Embryonic facial prominence (tissue), 1 donor: ENCODE data around the gene ARHGEF17.

Source experiments
- DNase-seq: peaks from one replicate; pipeline ENCODE4 v3.0.0-alpha.2; 2016; ENCODE audit errors: extremely low spot score

ARHGEF17 gene

DNA sequence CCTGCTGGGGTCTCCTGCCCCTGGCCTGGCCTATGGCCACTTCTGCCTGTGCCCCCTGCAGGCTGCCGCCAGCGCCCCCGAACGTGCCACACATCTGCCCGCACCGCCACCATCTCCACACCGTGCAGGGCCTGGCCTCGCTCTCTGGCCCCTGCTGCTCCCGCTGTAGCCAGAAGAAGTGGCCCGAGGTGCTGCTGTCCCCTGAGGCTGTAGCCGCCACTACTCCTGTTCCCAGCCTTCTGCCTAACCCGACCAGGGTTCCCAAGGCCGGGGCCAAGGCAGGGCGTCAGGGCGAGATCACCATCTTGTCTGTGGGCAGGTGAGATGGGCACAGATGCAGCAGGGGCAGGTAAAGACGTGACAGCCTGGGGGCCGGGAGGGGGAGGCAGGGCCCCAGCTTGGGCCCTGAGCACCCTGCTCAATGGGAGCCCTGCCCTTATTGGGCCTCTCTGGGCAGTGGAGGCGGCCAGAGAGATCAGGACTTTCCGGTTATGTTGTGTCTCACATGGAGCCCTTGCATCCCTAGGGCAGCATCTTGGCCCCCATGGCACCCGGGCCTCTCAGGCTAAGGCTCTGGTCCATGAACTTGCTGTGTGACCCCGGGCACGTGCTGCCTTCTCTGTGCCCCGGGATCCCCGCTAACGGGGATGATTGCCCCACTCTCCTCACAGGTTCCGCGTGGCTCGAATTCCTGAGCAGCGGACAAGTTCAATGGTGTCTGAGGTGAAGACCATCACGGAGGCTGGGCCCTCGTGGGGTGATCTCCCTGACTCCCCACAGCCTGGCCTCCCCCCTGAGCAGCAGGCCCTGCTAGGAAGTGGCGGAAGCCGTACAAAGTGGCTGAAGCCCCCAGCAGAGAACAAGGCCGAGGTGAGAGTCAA is 86.6 kb downstream of the ARHGEF17 start:
- no peak for DNase-seq

DNA sequence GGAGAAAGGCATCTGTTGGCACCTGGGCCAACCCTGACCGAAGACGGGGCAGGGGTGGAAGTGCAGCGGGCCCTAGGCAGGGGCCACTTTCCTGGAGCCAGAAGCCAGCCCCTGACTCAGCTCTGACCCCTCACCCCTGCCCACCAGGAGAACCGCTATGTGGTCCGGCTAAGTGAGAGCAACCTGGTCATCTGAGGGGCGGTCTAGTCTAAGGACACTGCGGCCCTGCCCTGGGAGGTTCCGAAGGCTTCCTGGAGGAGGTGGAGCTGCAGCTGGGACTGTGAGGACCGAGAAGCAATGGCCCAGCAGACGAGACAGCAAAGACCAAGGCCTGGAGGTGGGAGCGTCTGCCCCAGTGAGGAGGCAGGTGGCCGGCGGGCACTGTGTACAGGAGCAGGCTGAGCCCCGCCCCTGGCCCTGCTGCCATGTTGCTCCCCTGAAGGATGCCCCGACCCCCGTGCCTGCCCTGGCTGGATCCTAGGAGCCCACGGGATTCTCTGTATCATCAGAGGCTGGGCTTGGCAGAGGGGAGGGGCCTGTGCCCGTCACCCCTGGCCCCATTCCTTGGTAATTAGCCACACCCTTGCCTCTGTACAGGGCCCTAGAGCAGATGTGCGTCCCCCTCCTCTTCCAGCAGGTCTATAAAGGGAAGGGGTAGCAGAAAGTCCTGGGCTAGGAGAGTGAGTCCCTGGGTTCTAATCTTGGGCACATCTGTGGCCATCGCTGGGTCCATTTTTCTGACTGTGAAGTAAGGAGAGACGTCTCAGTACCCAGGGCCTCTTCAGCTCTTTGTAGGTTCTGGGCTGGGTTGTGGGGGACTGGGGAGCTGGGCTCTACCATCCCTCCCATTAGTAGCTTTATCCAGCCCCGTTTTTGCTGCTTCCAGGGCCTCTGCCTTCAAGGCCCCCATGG is 87.5 kb downstream of the ARHGEF17 start:
- DNase-seq = no peak

DNA sequence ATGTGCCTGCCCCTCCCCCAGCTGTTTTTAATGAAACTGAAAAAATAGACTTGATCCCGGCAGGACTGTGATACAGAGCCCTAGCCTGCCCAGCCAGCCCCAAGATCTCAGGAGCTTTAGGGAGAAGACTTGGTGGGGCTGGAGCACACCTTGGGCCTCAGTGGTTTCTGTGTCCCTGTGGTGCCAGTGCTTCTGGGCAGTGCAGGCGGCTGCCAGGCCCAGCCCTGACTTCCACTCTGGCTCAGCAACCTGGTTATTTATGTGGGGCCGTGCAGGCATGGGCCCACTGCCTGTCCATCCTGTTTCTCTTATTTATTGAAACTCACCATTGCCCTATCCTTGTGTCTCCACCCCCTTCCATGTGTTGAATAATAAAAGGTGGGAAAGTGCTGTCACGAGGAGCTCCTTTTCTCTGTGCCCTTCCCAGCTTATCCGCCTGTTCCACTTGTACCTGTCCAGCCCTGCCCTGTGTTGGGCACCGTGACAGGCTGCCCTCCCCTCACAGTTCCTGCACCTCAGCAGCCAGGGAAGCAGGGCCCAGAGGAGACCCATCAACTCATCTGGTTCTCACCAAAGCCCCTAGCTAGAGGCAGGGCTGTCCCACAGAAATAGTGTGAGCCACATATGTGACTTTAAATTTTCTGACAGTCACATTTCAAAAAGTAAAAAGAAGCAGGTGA is 88.3 kb downstream of the ARHGEF17 start:
- DNase-seq = no peak

DNA sequence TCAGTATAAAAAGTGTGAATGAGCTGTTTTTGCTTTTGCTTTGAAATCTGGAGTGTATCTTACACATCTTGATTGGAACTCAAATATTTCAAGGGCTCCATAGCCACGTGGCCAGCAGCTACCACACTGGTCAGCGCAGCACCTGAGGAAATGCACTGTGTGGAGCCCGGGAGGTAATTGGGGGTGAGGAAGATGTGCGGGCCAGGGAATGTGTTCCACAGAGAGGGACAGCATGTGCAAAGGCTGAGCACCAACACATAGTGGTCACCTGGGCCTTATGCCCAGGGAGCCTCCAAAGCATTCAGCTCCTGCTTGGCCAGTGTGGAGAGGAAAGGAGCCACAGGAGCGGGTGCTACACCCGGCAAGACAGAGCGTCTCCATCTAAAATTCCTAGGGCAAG is 88.9 kb downstream of the ARHGEF17 start:
- no peak for DNase-seq

DNA sequence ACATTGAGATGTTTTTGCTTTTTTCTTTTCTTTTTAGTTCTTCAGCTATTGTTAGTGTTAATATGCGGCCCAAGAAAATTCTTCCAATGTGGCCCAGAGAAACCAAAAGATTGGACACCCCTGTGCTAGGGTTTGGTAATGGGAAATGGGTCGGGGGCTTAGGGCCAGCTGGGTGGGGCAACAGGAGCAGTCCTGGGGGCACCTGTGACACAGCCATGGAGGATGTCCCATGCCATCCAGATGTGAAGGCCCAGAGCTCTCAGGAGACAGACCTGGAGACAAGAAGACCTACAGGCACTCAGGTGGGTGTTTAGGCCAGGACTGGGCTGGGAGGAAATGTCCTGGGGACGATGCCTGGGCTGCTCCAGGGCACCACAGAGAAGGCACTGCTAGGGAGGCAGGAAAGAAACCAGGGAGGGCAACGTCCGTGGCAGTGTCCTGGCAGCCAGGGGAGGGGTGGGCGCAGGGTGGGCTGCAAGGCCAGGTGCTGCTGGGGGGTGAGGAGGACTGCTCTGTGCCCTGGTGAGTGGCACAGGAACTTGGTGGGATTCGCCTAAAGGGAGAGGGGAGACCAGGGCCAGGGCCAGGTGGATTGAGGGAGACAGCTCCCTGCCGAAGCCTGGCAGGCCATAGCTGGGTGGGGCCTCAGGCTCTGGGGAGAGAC is 89.5 kb downstream of the ARHGEF17 start:
- DNase-seq = no peak

DNA sequence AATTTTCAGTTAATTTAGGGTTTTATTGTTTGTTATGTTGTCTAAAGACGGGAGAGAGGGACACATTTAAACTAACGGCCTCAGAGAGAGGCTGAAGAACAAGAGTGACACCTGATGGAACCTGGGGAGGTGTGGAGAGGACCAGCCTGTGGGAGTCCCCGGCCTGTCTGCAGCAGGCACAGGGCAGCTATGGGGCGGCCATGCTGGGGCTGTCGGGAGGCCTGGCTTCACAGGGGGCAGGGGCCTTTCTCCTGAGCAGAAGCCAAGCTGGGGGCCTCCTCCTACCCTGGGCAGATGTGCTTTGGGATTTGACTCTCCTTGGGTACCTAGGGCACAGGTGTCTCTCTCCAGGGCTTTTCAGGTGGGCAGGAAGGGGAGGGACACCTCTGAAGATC is 90.1 kb downstream of the ARHGEF17 start:
- no peak for DNase-seq

DNA sequence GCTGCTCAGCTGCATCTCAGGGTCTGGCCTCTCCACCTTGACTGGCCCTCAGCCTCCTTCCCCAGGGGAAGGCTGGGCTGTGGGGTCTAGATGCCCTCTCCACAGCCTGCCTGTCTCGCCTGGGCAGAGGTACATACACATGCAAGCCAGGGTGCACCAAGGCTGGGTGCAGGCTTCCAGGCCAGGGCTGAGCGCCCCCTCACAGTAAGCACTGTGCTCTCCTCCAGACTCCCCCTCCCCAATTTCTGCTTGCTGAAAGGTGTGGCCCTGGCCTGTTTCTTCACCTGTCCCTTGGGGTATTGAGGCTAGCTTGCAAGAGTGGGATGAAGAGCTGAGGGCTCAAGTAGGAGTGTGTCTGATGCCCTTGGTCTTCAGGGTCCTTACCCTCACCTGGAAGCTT is 90.6 kb downstream of the ARHGEF17 start:
- DNase-seq = no peak

DNA sequence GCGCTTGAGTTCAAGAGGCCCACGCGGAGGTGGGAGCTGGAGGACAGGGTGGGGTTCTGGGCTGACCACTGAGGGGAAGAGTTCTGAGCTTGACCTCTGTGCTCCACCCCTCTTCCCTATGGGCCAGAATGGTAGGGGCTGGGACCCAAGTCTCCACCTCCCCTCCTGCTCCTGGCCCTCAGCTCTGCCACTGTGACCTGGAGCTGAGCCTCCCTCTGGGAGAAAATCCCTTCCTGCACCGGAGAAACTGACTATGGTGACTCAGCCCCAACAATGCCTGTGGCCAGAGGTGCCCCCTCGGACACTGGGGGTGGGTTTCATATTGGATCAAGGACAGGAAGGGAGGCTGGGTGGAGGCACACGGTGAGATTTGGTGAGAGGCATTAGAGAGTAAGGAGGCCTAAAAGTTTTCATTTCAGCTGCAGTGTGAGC is 91.1 kb downstream of the ARHGEF17 start:
- DNase-seq = no peak

DNA sequence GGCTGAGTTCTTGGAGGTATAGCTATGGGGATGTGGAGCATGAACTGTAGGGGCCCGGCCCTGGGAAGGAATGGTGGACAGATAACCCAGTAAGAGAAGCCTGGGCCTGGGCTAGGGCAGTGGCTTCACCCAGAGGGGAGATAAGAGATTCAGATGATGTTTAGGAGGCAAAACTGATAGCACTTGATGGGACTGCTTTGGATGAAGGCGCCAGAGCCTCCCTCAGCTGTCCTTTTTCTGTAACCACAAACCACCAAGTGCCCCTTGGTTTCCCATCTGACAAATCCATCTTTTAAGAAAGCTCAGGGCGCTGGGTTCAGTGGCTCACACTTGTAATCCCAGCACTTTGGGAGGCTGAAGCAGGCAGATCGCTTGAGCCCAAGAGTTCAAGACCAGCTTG is 91.6 kb downstream of the ARHGEF17 start:
- DNase-seq = no peak

DNA sequence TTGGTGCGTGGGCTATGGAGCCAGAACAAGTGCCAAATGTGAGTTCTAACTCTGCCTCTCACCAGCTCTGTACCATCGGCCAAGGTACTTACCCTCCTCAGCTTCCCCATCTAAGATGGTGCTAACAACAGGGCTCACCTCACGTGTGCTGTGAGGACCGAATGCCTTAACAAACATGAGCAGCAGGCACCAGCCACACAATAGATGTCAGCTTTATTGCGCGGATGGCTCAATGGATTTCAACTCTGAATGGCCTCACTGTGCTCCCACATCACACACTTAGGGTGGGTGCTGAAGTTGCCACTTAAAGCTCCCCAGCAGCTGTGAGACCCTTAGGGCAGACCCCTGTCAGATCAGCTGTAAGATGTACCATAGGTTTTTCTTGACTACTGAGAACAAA is 92.2 kb downstream of the ARHGEF17 start:
- no peak for DNase-seq

DNA sequence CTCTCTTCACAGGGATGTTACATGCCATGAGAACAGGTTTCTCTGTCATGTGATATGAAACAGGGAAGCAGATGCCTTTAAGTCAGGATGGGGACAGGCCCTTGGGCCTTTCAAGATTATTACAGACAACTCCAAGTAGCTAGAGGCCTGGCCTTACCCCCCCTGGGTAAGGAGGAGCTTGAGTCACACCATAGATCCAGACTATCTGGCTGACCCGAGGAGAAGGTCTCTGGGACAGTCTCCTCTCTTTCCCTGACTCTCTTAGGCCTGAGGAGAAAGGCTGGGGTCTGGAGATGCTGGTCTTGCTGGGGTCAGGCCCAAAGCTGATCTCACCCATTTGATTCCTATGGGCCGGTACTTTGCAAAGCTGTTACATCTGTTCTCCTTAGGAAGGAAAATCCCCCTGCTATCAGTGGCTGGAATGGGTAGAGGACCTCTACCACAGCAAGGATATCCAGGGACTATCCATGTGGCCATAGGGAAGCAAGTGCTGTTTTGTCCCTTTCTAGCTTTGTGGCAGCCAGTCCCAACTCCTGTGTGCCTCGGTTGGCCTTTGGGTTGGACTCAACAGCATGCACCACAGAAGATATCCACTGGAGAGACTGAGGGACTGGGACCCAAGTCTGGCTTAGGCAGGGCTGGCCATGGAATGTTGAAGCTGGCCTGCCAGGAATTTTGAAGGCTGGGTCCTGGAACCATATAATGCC is 93.3 kb downstream of the ARHGEF17 start:
- no peak for DNase-seq

DNA sequence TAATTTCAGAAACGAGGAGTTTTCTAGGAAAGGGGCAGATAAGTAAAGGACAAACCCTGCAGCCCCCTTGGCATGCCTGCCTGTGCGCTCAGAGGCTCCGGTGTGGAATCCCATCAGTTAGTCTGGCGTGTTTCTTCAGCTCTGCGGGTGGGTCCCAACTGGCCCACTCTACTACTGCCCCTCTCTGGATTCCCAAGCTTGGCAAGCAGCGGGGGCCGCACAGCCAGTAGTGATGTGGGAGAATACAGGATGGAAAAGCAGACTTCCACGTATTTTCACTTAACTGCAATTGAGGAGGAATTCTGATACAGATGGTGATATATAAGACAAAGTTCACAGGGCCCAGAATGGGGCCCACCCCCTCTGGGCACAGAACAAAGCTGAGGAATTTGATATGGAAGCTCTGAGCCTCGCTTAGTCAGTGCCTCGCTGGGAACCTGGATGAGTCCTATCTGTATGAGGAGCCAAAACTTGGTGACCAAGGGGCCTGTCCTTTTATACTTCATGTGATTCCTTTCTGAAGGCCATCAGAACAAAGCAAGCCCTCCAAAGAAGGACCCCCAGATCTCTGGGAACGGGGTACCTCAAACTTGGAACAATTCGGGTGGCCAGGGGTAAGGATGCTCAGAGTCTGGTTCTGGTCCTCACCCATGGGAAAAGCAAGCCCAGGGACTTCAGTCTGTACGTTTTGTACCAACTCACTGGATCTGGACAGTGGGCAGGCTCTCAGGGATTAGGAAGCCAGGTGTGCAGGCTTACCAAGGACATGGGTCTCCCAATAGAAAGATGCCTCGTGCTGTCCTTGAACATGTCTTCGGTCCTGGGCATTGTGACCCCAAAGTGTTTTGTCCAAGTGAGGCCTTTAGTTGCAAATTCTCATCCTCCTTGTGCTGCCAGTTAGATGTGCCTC is 94.1 kb downstream of the ARHGEF17 start:
- no peak for DNase-seq

DNA sequence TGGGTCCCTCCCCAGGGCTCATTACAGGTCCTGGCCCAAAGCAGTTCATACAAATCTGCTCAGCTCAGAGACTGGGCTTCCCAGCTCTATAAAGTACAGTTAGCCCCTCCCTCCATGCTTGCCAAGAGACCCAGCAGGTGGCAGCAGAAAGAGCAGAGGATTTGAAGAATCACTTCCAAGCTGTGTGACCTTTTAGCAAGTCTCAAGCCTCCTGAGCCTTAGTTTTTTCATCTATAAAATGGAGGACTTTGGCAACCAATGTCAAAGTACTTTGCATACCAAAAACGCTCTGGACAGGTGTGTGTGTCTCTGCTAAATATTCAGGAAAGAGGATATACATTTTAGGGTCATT is 94.7 kb downstream of the ARHGEF17 start:
- DNase-seq = no peak

DNA sequence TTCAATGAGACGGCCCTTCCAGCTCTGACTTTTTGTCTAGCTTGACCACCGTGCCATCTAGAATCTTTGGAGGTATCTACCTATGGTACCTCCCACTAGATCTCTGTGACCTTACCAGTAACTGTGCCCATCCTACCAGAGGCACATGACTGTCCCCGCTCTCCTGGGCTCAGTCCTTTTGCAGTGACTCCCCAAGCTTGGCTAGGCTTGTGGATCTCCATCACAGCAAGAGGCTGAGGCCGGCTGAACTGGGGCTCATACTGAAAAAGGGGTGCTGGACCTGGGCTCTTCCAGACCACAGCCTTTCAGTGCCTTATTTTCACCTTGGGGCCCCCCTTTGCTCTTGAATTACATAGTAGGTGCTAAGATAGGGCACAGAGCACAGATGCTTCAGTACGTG is 95.5 kb downstream of the ARHGEF17 start:
- DNase-seq = no peak

DNA sequence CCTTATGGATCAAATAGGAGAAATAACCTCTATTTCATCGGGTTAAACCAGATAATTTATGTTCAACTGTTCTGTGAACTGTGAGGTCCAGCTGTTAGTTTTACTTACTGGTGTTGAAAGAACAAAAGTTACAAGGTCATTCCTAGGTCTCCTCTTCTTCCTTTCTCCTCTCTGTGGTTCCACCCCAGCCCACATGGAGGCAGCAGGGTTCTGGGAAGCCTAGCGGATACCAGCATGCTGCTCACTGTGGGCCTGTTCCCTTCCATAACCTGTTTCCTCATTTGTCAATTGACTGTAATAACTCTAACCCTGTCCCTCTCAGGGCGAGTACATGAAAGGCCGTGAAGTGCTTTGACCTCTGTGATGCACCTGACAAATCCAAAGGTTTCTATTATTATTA is 96.0 kb downstream of the ARHGEF17 start:
- DNase-seq = no peak

DNA sequence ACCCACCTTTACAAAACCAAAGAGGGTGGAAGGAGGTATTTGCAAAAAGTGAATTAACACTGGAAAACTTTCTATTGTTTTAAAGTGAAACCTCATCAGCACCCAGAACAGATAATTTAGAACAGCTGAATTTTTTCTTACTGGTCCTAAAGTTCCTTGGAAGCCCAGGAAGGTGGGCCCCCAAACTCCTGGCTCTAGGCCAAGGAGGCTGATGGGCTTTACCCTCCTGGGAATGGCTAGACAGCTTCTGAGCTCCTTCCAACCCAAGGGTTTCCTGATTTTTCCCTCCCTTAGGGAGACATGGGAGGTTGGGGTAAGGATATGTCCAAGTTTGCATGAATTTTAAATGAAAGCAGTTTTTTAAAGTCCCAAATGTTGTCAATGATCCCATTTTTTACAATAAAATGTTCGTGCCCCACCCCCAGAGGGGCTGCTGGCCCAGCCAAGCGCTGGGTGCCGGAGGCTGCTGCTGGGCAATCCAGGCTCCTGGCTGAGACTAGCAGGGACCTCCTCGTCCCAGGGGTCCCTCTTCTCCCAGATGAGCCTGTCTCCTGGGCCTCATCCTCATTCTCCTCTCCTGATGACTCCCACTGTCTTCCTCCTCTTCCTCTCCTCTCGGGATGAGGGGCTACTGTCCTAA is 96.5 kb downstream of the ARHGEF17 start:
- no peak for DNase-seq

DNA sequence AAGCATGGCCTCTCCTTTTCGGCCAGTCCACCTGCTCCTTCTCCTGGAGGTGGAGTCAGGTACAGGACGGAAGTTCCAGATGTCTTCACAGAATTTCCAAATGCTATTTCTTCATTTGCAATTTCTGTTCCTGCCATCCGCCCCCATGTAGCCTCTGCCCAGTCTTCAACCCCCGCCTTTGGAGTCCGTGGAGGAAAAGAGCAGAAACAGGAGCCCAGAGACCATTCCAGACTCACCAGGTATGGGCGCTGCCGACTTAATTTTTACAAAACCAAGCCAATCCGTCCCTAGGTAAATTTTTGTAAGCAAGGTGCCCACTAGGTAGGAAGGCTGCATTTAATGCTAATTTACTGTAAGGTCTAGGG is 97.1 kb downstream of the ARHGEF17 start:
- DNase-seq = no peak

DNA sequence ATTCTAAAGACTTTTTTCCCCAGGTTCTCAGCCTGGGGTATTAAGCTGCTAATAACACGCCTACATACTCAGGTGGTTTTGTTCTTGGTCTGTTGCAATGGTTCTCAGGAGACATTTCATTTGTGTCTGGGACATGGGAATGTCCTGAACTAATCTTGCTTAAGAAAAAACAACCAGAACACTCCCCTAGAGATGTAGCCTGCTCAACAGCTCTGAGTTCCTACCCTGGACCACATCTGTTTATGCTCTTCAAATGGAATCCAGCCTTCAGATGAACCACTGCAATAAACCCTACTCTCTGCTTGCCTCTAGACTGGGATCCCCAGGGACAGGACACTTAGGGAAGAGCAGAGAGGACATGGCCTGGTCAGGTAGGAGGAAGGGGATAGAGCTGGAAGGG is 98.1 kb downstream of the ARHGEF17 start:
- no peak for DNase-seq

DNA sequence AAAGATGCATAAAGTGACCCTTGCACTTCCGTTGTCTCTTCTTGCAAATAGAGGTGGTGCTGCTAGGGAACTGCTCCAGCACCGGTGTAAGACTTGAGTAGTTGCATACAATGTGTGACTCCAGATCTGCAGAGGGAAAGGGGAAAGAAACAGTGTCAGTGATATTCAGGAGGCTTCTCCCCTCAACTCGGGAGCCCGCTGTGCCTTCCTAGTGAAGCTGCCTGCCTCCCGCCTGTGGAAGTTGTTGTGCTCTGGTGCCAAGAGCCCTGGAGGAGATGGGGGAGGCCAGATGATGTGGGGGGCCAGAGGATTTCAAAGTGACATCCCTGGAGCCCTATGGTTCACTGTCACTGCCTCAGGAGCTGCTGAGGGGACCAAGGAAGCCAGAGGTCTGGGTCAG is 98.5 kb downstream of the ARHGEF17 start:
- DNase-seq = no peak

DNA sequence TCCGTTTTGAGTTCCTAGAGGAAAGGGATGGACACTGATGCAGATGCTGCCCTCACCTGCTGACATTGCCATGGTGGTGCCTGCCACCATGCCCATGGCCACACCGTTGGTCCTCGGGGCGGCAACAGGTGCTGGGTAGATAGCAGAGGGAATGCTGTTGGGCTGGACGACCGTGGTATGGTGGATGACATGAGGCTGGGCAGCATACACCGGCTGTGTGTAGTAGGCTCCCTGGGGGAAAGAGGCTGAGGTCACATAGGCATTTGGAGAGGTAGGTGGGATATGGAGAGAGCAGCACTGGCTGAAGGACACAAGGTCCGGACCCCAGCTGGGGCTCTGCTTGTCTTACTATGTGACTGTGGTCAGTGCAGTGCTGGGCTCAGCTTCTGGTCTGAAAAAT is 101.4 kb downstream of the ARHGEF17 start:
- no peak for DNase-seq
